Measurements from ENCODE around the gene CCKAR.

- TF ChIP-seq CTCF (IDR thresholded peaks at IDR 0.05) (no peak), POLR2A (IDR thresholded peaks at IDR 0.05) (no peak)
Measured at GRCh38 chr4:26468283-26468949, 21.9 kb downstream of the CCKAR start.

Measured in body of pancreas (tissue), 4 donors.